Fibroblast of lung (primary cell): Measurements from ENCODE around the gene ZNF862. TPM values are rescaled to one million over a fixed set of nuclear protein-coding genes. Genes with fewer than 3 reads are reported as not detected.

Experiments used
- DNase-seq, 2 donors: peaks; one replicate each; pipeline versions ENCODE4 v3.0.0 to v3.0.0-alpha.2; 2010; ENCODE audit warnings: low read depth in 2 of 2
- H2AFZ ChIP-seq: 2 replicates; pipeline ENCODE4 v1.5.1; 2012; ENCODE audit warnings: low read length, control low read depth, inconsistent platforms
- H3K27ac ChIP-seq: 2 replicates; pipeline ENCODE4 v1.5.1; 2011; ENCODE audit warnings: low read length, control low read depth; ENCODE audit not compliant: insufficient read depth
- H3K27me3 ChIP-seq: 2 replicates; pipeline ENCODE4 v1.5.1; 2011; ENCODE audit warnings: mild to moderate bottlenecking, low read length; ENCODE audit not compliant: control insufficient read depth, insufficient read depth
- H3K36me3 ChIP-seq: 2 replicates; pipeline ENCODE4 v1.5.1; 2011; ENCODE audit warnings: low read length; ENCODE audit not compliant: control insufficient read depth, insufficient read depth
- H3K4me1 ChIP-seq: 2 replicates; pipeline ENCODE4 v1.5.1; 2011; ENCODE audit warnings: low read length; ENCODE audit not compliant: control insufficient read depth, insufficient read depth; ENCODE audit errors: extremely low read depth
- H3K4me2 ChIP-seq: 2 replicates; pipeline ENCODE4 v1.5.1; 2011; ENCODE audit warnings: low read length, control low read depth; ENCODE audit not compliant: insufficient read depth; ENCODE audit errors: extremely low read depth
- H3K4me3 ChIP-seq, 4 experiments: fragments of 200-600 bp in 1 of 4; sonication (generic) in 1 of 4; replicated peaks in 1 of 4; 2 replicates each; pipeline ENCODE4 v1.5.1; 2011 to 2016; ENCODE audit warnings: low read length in 4 of 4, low read depth in 3 of 4, mild to moderate bottlenecking in 3 of 4, control low read depth in 2 of 4, inconsistent platforms in 1 of 4, mixed read lengths in 1 of 4; ENCODE audit not compliant: insufficient read depth in 1 of 4; ENCODE audit errors: control extremely low read depth in 1 of 4
- H3K79me2 ChIP-seq: 2 replicates; pipeline ENCODE4 v1.5.1; 2012; ENCODE audit warnings: mild to moderate bottlenecking, low read length, inconsistent platforms; ENCODE audit not compliant: control insufficient read depth, insufficient read depth
- H3K9ac ChIP-seq: 2 replicates; pipeline ENCODE4 v1.5.1; 2011; ENCODE audit warnings: mild to moderate bottlenecking, low read length, control low read depth; ENCODE audit not compliant: insufficient read depth
- H3K9me3 ChIP-seq: 2 replicates; pipeline ENCODE4 v1.5.1; 2012; ENCODE audit warnings: low read depth, low read length; ENCODE audit not compliant: control insufficient read depth, insufficient read depth
- H4K20me1 ChIP-seq: 2 replicates; pipeline ENCODE4 v1.5.1; 2011; ENCODE audit warnings: low read length; ENCODE audit not compliant: control insufficient read depth, insufficient read depth; ENCODE audit errors: extremely low read depth
- EZH2 ChIP-seq: IDR thresholded peaks from 2 replicates; pipeline ENCODE4 v1.5.1; 2012; ENCODE audit warnings: low read length, control low read depth, mild to moderate bottlenecking; ENCODE audit errors: missing control alignments
- polyA plus RNA-seq, 2 donors: library from polyadenylated mRNA; depleted of rRNA in 1 of 2; stranded (reverse) in 1 of 2; unstranded in 1 of 2; fragments of >200 nt; gene quantifications; 2 replicates each; pipeline ENCODE4 v1.2.1, GENCODE V29; 2011 to 2012; ENCODE audit warnings: missing spikeins in 1 of 2
- total RNA-seq: library from RNA; depleted of rRNA; stranded (reverse); fragments of >200 nt; gene quantifications from 2 replicates; pipeline ENCODE4 v1.2.1, GENCODE V29; 2014
- TF ChIP-seq, protein P1 (sequence below), 2 donors: IDR thresholded peaks in 1 of 2; conservative IDR thresholded peaks in 1 of 2; 1 replicate in 1 of 2; 2 replicates in 1 of 2; pipeline ENCODE4 v1.5.1; 2011 to 2012; ENCODE audit warnings: low read length in 2 of 2, control low read depth in 1 of 2, inconsistent platforms in 1 of 2, low read depth in 1 of 2, mild to moderate bottlenecking in 1 of 2

Gene ZNF862
- total and polyA plus RNA-seq, 2 donors (not counting 1 experiment from before 2014, with no cell fraction given), result 4.7 to 10.9 TPM

GRCh38 chr7:149846436-149847046 lies 8.4 kb downstream of the ZNF862 start:
- Histone ChIP-seq H4K20me1 (no peaks in the 10 kb centered on the region), H3K79me2 (no peaks in the 10 kb centered on the region)

GRCh38 chr7:149849174-149849573 lies 11.0 kb downstream of the ZNF862 start:
- H3K4me2 ChIP-seq, result no peak overlapping the region
- TF ChIP-seq, protein P1, sequence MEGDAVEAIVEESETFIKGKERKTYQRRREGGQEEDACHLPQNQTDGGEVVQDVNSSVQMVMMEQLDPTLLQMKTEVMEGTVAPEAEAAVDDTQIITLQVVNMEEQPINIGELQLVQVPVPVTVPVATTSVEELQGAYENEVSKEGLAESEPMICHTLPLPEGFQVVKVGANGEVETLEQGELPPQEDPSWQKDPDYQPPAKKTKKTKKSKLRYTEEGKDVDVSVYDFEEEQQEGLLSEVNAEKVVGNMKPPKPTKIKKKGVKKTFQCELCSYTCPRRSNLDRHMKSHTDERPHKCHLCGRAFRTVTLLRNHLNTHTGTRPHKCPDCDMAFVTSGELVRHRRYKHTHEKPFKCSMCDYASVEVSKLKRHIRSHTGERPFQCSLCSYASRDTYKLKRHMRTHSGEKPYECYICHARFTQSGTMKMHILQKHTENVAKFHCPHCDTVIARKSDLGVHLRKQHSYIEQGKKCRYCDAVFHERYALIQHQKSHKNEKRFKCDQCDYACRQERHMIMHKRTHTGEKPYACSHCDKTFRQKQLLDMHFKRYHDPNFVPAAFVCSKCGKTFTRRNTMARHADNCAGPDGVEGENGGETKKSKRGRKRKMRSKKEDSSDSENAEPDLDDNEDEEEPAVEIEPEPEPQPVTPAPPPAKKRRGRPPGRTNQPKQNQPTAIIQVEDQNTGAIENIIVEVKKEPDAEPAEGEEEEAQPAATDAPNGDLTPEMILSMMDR (conservative IDR thresholded peaks at IDR 0.05 in 1 of 2, IDR thresholded peaks at IDR 0.05 in 1 of 2; ENCODE audit: low read depth in 1 of 2, low read length in 2 of 2), result no peak
- TF ChIP-seq EZH2, result no peak
- H3K9ac ChIP-seq, result no peak overlapping the region
- no peak overlapping the region for H3K27ac ChIP-seq
- H3K9me3 ChIP-seq, result no peaks in the 10 kb centered on the region
- no peaks in the 10 kb centered on the region for H3K27me3 ChIP-seq
- H3K4me1 ChIP-seq, result no peaks in the 10 kb centered on the region
- DNase-seq, result no peak
- H4K20me1 ChIP-seq, result no peaks in the 10 kb centered on the region
- H2AFZ ChIP-seq, result no peak overlapping the region
- peaks cover 2% of the 10 kb centered on the region for H3K36me3 ChIP-seq
- H3K79me2 ChIP-seq, result no peaks in the 10 kb centered on the region
- no peak overlapping the region for H3K4me3 ChIP-seq

More at GRCh38 chr7:149846436-149847046, 8.4 kb downstream of the ZNF862 start:
- Histone ChIP-seq H3K4me1 (no peaks in the 10 kb centered on the region), H3K4me3 (no peak overlapping the region), H3K27ac (no peak overlapping the region), H3K4me2 (no peak overlapping the region), H2AFZ (no peak overlapping the region), H3K36me3 (peaks cover 2% of the 10 kb centered on the region), H3K27me3 (no peaks in the 10 kb centered on the region), H3K9ac (no peak overlapping the region), H3K9me3 (no peaks in the 10 kb centered on the region)
- TF ChIP-seq, protein P1 (conservative IDR thresholded peaks at IDR 0.05 in 1 of 2, IDR thresholded peaks at IDR 0.05 in 1 of 2; ENCODE audit: low read depth in 1 of 2, low read length in 2 of 2), result no peak
- TF ChIP-seq EZH2, result no peak
- no peak for DNase-seq

- H3K36me3 ChIP-seq, result peaks cover 2% of the 10 kb centered on the region
- H3K27ac ChIP-seq, result no peak overlapping the region
- H3K27me3 ChIP-seq, result no peaks in the 10 kb centered on the region
- no peak overlapping the region for H2AFZ ChIP-seq
- peak in 1 of 2 donors; percentile 59 for DNase-seq
- H3K9me3 ChIP-seq, result no peaks in the 10 kb centered on the region
- H3K4me1 ChIP-seq, result no peaks in the 10 kb centered on the region
- TF ChIP-seq, protein P1 (conservative IDR thresholded peaks at IDR 0.05 in 1 of 2, IDR thresholded peaks at IDR 0.05 in 1 of 2; ENCODE audit: low read depth in 1 of 2, low read length in 2 of 2), result no peak
- no peak for TF ChIP-seq EZH2
- H4K20me1 ChIP-seq, result no peaks in the 10 kb centered on the region
- H3K4me2 ChIP-seq, result no peak overlapping the region
- no peak overlapping the region for H3K4me3 ChIP-seq
- H3K79me2 ChIP-seq, result no peaks in the 10 kb centered on the region
- no peak overlapping the region for H3K9ac ChIP-seq
These were observed 11.9 kb downstream of the ZNF862 start for GRCh38 chr7:149850007-149850594.
